GM19324 (cell line): ENCODE results near the gene RPN2.

Experiments
- ATAC-seq: cut with Tn5 transposase; IDR thresholded peaks from one replicate; pipeline ENCODE4 v1.9.1; 2021; ENCODE audit warnings: mild to moderate bottlenecking, moderate library complexity; ENCODE audit not compliant: unreplicated experiment, low FRiP score

RPN2 gene

GRCh38 chr20:37238935-37239451 is 59.9 kb downstream of the RPN2 start:
- no peak for ATAC-seq

GRCh38 chr20:37240337-37241067 is 61.4 kb downstream of the RPN2 start:
- ATAC-seq = no peak

GRCh38 chr20:37242503-37242902 is 63.4 kb downstream of the RPN2 start:
- ATAC-seq = no peak

GRCh38 chr20:37243076-37243936 is 64.2 kb downstream of the RPN2 start:
- ATAC-seq = no peak

- ATAC-seq = no peak
These were observed 64.9 kb downstream of the RPN2 start for GRCh38 chr20:37243937-37244571.

- no peak for ATAC-seq
These were observed 65.4 kb downstream of the RPN2 start for GRCh38 chr20:37244572-37244957.

- ATAC-seq = no peak
These were observed 66.4 kb downstream of the RPN2 start for GRCh38 chr20:37245216-37246150.

GRCh38 chr20:37246736-37247135 is 67.6 kb downstream of the RPN2 start:
- no peak for ATAC-seq

- ATAC-seq = no peak
These were observed 68.4 kb downstream of the RPN2 start for GRCh38 chr20:37247547-37247946.

- ATAC-seq = no peak
These were observed 70.2 kb downstream of the RPN2 start for GRCh38 chr20:37249304-37249703.

- ATAC-seq = no peak
These were observed 72.8 kb downstream of the RPN2 start for GRCh38 chr20:37251825-37252477.

- ATAC-seq = no peak
These were observed 74.0 kb downstream of the RPN2 start for GRCh38 chr20:37253087-37253486.

GRCh38 chr20:37254114-37254878 is 75.2 kb downstream of the RPN2 start:
- ATAC-seq = no peak

GRCh38 chr20:37256286-37256685 is 77.2 kb downstream of the RPN2 start:
- ATAC-seq = no peak

GRCh38 chr20:37257530-37257929 is 78.4 kb downstream of the RPN2 start:
- ATAC-seq = no peak

GRCh38 chr20:37257988-37258387 is 78.9 kb downstream of the RPN2 start:
- ATAC-seq = no peak

GRCh38 chr20:37259031-37259430 is 79.9 kb downstream of the RPN2 start:
- no peak for ATAC-seq

- ATAC-seq = no peak
These were observed 80.7 kb downstream of the RPN2 start for GRCh38 chr20:37259865-37260264.

- ATAC-seq = no peak
These were observed 81.8 kb downstream of the RPN2 start for GRCh38 chr20:37260923-37261322.
